CD4-positive, alpha-beta T cell treated with Interleukin-10 for 1 hour (primary cell): ENCODE measurements around the gene RBM47.

Experiments
- DNase-seq: peaks from one replicate; pipeline ENCODE4 v3.0.0-alpha.2; 2020

RBM47 gene

GRCh38 chr4:40622913-40623312 is 6.8 kb downstream of the RBM47 start:
- DNase-seq, result no peak

DNA sequence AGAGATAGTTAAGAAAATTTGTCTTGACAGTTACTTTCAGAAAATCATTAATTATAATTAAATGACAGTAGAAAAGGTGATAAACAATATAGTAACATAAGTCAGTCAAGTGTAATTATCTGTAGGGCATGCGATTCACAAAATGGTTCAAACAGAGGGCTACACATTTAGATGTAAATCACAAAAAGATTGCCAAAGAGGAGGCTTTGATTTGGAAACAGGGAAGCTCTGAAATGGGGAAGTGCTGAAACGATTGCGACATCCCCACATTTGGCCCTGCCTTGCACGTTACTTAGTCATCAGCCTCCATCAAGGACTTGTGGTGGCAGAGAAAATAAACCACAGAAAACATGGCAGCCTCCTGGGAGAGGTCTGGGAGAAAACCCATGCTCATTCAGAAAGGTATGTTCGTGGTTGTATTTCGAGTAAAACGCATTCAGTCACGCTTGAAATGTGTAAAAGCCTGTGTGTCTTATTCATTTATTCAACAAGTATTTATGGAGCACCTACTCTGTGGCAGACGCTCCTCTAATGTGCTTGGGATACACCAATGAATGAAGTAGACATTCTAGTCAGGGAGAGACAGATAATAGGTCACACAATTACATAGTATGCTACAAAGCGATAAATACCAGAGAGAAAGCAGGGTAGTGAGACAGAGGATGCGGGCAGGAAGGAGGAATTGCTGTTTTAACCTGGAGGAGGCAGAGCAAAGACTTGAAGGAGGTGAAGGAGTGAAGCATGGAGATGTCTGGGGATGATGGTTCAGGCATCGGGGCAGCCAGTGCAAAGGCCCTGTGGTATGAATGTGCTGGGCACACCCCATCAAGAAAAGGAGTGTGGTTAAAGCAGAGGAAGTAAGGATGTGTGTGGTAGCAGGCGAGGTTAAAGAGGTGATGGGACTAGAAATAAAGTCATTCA is 7.8 kb downstream of the RBM47 start:
- peak; percentile 37 for DNase-seq

DNA sequence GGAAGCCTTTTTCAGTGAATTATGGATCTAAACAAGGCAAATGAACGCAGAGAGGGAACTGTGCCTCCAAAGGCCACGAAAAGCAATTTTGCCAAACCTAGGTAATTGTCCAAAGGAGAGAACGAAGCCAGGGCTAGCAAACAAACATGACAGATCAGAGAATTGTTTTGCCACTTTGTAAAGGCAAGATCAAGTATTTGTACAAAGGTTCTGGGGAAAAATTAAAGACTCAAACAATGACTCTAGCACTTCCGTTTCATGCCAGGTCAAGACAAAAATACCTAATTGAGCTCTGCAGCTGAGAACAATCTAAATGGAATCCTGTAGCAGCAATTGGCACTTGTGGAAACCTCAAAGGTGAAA is 8.5 kb downstream of the RBM47 start:
- no peak for DNase-seq

DNA sequence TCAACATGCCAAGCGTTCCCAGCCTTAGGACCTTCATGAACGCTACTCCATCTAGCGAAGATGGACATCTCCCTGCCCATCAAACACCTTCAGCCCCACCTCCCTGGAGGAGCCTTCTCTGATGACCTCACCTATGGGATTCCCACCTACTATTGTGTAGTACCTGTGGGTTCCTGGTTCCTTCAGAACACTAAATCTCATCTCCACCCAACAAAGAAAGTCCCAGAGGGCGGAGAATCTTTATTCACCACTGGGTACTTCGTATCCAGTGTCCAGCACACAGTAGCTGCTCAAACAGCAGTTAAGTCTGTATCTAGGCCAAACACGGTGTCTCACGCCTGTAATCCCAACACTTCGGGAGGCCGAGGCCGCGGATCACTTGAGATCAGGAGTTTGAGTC is 10.1 kb downstream of the RBM47 start:
- no peak for DNase-seq

- DNase-seq, result no peak
Observed at GRCh38 chr4:40617872-40618271, 11.8 kb downstream of the RBM47 start.

DNA sequence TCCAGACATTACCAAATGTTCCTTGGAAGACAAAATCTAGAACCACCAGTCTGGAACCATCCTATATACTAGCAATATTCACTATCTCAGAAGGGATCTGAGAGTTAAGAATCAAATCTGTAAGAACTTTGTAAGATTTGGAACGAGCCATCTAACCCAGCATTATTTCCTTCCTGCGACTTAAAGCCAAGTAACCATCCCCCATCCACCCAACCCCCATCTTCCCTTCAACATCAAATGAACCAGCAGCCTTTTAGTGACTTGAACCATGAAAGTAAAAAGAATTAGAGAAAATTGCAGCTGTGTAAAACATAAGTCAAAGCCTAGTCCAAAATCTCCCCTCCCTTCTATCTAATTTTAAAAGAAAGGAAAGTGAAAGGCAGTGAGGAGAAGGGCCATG is 15.6 kb downstream of the RBM47 start:
- DNase-seq, result no peak

GRCh38 chr4:40613456-40613855 is 16.2 kb downstream of the RBM47 start:
- DNase-seq, result no peak

- DNase-seq, result no peak
Observed at GRCh38 chr4:40612831-40613230, 16.8 kb downstream of the RBM47 start.

DNA sequence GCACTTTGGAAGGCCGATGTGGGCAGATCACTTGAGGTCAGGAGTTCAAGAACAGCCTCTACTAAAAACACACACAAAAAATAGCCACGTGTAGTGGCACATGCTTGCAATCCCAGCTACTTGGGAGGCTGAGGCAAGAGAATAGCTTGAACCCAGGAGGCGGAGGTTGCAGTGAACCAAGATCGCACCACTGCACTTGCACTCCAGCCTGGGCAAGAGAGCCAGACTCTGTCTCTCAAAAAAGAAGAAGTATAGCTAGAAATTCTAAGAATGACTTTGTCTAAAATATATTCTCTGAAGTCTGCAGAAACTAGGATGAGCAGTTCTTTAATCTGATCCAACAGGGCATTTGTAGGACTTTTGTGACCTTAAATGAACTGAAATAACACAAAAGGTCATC is 17.4 kb downstream of the RBM47 start:
- no peak for DNase-seq

DNA sequence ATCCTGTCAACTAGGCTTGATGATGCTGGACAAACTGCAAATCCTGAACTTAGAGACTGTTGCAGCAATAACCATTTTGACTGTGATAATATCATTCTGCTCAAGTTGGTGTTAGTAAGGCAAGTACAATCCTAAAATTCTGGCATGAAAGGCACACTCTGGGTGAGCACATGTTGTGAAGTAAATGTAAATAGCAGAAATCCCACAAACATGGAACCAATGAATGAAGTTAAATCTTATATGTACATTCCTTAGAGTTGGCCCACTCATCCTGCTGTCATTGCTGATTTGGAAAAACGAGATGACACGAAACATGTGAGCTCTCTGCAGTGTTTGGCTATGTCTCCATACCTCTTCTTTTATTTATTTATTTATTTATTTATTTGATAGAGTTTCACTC is 21.0 kb downstream of the RBM47 start:
- DNase-seq, result no peak

- DNase-seq, result no peak
Observed at GRCh38 chr4:40607221-40607620, 22.4 kb downstream of the RBM47 start.

DNA sequence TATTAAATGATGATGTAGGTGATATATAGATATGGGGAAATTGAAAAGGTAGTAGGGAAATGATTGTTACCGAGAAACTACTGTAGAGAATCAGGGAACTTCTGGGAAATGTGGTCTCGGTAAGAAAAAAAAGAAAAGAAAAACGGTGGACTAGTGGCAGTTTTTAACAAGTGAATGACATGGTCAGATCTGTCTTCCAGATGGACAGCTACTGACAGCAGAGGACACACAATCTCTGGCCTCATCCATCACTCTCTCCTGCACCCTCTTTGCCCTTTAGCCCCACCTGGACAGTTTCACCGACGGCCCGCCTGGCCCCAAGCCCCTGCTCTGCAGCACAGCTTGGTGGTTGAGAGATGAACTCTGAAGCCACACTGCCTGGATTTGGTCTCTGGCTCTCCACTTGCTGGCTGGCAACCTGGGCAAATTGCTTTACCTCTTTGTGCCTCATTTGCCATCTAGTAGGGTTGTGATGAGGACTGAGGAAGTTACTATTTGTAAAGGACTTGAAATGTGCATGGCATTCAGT is 23.4 kb downstream of the RBM47 start:
- DNase-seq, result no peak

GRCh38 chr4:40603281-40603680 is 26.4 kb downstream of the RBM47 start:
- no peak for DNase-seq

- peak; percentile 6 for DNase-seq
Observed at GRCh38 chr4:40601641-40602040, 28.0 kb downstream of the RBM47 start.

GRCh38 chr4:40600850-40601249 is 28.8 kb downstream of the RBM47 start:
- DNase-seq, result no peak

DNA sequence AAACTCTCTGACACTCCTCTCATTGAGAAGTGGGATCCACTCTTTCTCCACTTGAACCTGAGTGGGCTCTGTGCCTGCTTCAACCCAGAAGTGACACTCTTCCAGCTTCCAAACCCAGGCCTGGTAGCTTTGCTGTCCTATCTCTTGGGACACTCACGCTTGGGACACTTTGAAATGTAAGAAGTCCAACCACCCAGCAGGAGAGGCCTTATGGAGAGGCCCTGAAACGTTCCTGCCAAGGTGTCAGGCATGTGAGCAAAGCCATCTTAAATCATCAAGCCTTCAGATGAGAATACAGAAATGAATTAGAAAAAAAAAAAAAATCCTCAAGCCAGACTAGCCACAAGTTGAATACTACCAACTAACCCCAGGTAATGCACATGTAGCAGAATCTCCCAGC is 30.2 kb downstream of the RBM47 start:
- DNase-seq, result no peak

DNA sequence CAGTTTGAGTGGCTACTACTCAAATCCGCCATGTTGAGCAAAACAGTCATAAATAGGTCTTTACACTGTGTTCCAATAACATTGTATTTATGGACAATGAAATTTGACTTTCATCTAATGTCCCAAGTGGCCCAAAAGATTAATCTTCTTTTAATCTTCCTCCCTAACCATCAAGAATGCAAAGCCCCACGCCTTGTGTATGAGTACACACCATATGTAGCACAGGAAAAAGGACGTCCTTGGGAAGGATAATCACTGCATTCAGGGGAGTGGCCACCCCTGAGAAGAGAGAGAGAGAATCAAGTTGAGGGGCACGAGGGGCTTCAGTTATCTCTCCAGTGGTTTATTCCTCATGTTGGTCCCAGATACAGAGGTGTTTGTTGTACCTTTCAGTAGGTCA is 33.1 kb downstream of the RBM47 start:
- no peak for DNase-seq

GRCh38 chr4:40595981-40596380 is 33.7 kb downstream of the RBM47 start:
- no peak for DNase-seq

GRCh38 chr4:40594261-40595178 is 35.1 kb downstream of the RBM47 start:
- DNase-seq, result no peak

GRCh38 chr4:40592034-40592433 is 37.6 kb downstream of the RBM47 start:
- DNase-seq, result no peak

DNA sequence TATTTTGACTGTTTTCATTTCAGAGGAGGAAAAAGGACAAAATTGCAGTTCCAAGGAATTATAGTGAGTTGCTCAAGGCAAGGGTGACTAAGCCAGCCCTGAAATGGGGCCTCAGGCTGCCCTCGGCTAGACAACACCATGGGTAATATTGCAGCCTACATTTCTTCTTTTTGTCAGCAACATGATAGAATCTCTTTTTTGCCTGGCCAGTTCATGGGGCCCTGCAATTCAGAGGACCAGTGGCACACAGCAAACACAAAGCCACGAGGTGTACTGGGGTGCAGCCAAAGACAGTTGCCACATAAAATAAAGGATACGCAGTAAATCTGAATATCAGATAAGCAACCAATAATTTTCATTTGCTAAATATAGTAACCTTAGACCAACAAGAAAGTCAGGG is 41.8 kb downstream of the RBM47 start:
- DNase-seq, result no peak

GRCh38 chr4:40587351-40587750 is 42.3 kb downstream of the RBM47 start:
- no peak for DNase-seq

DNA sequence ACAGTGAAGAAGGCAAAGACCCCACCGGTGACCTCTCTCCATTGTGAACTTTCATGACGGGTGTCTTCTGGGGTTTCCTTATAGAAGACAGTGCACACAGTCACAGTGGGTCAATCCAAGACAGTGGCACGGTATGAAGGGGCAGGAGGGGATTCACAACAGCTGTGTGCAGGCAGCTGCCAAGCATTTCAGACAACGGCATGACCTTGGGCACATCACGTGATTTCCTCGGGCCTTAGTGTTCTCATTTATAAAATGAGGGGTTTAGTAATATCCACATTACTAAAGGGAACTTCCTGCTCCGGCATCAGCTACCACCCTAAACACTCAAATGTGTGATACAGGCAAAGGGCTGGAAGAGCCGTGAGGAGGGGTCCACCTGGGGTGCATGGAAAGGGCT is 42.9 kb downstream of the RBM47 start:
- no peak for DNase-seq

- DNase-seq, result no peak
Observed at GRCh38 chr4:40586034-40586433, 43.6 kb downstream of the RBM47 start.
